Adrenal gland (tissue), 5 donors: ENCODE data around the gene ZDHHC11B.

Experiments
- POLR2A ChIP-seq, 2 donors: fragments of 450-650 bp; IDR thresholded peaks; one replicate each; pipeline ENCODE4 v1.6.1; 2017; ENCODE audit warnings: antibody characterized with exemption in 2 of 2, mild to moderate bottlenecking in 2 of 2, moderate library complexity in 1 of 2
- TF ChIP-seq, protein P1 (sequence below), 6 experiments: fragments of 450-650 bp in 4 of 6; fragments of 200-600 bp in 2 of 6; sonication (generic) in 1 of 6; IDR thresholded peaks; 1 replicate in 5 of 6; 2 replicates in 1 of 6; pipeline versions ENCODE4 v1.5.1 to v1.8.0; 2016 to 2021; ENCODE audit warnings: antibody characterized with exemption in 6 of 6, mild to moderate bottlenecking in 2 of 6, moderate library complexity in 1 of 6
- donor health status: DM: no; HTN: no; CAD: no.

DNA sequence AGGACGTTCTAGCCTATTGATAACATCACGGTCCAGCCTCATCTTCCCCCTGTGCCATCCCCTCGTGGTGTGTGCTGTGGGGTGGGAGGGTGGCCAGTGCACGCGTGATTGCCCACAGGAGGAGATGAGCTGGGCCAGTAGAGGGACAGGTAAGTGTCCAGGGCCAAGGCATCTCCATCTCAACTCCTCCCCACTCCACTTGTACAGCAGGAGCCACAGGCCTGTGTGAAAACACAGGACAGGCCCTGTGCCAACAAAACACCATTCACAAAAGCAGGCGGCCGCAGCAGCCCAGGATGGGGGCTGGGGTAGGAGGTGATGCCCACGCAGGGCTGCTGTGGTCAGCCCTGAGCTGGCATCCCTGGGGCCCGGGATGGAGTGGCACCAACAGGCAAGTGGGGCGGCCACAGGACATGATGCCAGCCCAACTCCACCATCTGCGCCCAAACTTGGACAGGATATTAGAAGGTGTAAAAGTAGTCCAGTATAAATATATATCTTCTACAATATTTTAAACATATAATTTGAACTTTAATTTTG lies 124.0 kb downstream of the ZDHHC11B start:
- TF ChIP-seq, protein P1, sequence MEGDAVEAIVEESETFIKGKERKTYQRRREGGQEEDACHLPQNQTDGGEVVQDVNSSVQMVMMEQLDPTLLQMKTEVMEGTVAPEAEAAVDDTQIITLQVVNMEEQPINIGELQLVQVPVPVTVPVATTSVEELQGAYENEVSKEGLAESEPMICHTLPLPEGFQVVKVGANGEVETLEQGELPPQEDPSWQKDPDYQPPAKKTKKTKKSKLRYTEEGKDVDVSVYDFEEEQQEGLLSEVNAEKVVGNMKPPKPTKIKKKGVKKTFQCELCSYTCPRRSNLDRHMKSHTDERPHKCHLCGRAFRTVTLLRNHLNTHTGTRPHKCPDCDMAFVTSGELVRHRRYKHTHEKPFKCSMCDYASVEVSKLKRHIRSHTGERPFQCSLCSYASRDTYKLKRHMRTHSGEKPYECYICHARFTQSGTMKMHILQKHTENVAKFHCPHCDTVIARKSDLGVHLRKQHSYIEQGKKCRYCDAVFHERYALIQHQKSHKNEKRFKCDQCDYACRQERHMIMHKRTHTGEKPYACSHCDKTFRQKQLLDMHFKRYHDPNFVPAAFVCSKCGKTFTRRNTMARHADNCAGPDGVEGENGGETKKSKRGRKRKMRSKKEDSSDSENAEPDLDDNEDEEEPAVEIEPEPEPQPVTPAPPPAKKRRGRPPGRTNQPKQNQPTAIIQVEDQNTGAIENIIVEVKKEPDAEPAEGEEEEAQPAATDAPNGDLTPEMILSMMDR (IDR thresholded peaks at IDR 0.05), result no peak
- TF ChIP-seq POLR2A (IDR thresholded peaks at IDR 0.05), result no peak
